C4-2B (cell line): ENCODE measurements around the gene TXNL1.
A peak's percentile ranks its signal among the peaks of the same experiment; 100 is the strongest.

Experiments
- ZFX ChIP-seq: fragments of 450-650 bp; IDR thresholded peaks from 2 replicates; pipeline ENCODE4 v1.6.1; 2017
- TF ChIP-seq, protein P1 (sequence below): fragments of 450-650 bp; conservative IDR thresholded peaks from 2 replicates; pipeline ENCODE4 v1.5.1; 2017; ENCODE audit warnings: mild to moderate bottlenecking

DNA sequence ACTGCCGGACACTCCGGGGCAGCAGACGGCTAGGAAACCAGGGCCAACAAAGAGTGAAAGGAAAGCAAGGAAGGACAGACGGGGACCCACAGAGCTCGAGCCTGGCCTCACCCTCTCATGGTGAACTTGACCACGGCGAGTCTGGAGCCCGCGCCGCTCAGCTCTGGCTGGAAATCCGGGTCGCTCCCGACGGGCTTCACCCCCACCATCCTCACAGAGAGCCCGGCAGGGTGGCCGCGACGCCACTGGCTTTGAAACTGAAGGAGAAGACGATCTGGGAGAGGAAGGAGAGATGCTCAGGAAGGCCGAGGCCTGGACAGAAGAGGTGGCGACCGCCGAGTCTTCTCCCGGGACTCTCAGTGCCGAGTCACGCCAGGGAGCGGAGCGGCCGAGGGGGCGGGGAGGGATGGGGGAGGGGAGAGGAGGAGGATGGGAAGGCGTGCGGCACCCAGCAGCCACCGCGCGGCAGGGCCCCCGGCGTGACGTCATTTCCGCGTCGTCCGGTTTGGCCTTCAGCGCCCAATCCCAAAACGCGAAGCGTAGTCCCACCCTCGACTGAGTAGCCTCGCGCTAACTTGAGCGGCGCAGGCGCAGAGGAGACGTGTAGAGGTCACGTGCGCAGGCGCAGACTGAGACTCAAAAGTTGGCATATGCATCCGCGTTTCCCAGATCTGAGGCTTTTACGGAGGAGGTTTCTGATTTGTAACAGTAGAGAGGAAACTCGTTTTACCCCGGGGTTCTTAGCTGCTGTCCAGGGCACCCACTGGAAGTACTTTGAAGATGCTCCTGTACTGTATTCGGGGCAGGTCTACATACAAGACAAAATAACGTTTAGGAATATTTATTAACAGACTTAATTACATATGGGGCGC lies at the start of gene TXNL1:
- TF ChIP-seq, protein P1, sequence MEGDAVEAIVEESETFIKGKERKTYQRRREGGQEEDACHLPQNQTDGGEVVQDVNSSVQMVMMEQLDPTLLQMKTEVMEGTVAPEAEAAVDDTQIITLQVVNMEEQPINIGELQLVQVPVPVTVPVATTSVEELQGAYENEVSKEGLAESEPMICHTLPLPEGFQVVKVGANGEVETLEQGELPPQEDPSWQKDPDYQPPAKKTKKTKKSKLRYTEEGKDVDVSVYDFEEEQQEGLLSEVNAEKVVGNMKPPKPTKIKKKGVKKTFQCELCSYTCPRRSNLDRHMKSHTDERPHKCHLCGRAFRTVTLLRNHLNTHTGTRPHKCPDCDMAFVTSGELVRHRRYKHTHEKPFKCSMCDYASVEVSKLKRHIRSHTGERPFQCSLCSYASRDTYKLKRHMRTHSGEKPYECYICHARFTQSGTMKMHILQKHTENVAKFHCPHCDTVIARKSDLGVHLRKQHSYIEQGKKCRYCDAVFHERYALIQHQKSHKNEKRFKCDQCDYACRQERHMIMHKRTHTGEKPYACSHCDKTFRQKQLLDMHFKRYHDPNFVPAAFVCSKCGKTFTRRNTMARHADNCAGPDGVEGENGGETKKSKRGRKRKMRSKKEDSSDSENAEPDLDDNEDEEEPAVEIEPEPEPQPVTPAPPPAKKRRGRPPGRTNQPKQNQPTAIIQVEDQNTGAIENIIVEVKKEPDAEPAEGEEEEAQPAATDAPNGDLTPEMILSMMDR = no peak
- peak; percentile 73 for TF ChIP-seq ZFX
